Liver (tissue), 3 donors: ENCODE results near the gene NTN5.

ENCODE experiments used
- CTCF ChIP-seq: fragments of 150-350 bp; IDR thresholded peaks from 2 replicates; pipeline ENCODE4 v1.5.1; 2017; ENCODE audit warnings: improper control_type of control experiment, low read depth, low read length; ENCODE audit not compliant: missing input control
- EGR1 ChIP-seq, 2 donors: IDR thresholded peaks; 2 replicates each; pipeline ENCODE4 v1.6.1; 2016 to 2018; ENCODE audit warnings: antibody characterized with exemption in 2 of 2, low read depth in 2 of 2
- GABPA ChIP-seq, 2 donors: IDR thresholded peaks in 1 of 2; conservative IDR thresholded peaks in 1 of 2; 2 replicates each; pipeline ENCODE4 v1.6.1; 2016; ENCODE audit warnings: antibody characterized with exemption in 2 of 2, mild to moderate bottlenecking in 1 of 2, moderate library complexity in 1 of 2
- HNF4A ChIP-seq, 2 donors: conservative IDR thresholded peaks; 2 replicates each; pipeline ENCODE4 v1.6.1; 2016; ENCODE audit warnings: antibody characterized with exemption in 2 of 2, mild to moderate bottlenecking in 2 of 2
- JUND ChIP-seq, 2 donors: IDR thresholded peaks; 2 replicates each; pipeline ENCODE4 v1.6.1; 2016; ENCODE audit warnings: antibody characterized with exemption in 2 of 2
- NR2F2 ChIP-seq: IDR thresholded peaks from 2 replicates; pipeline ENCODE4 v1.6.1; 2016; ENCODE audit warnings: antibody characterized with exemption
- RAD21 ChIP-seq, 2 donors: IDR thresholded peaks; 2 replicates each; pipeline ENCODE4 v1.6.1; 2016; ENCODE audit warnings: antibody characterized with exemption in 2 of 2, mild to moderate bottlenecking in 2 of 2
- SP1 ChIP-seq: IDR thresholded peaks from 2 replicates; pipeline ENCODE4 v1.6.1; 2018; ENCODE audit warnings: antibody characterized with exemption, mild to moderate bottlenecking
- TAF1 ChIP-seq: conservative IDR thresholded peaks from 2 replicates; pipeline ENCODE4 v1.6.1; 2016; ENCODE audit warnings: antibody characterized with exemption, mild to moderate bottlenecking
- YY1 ChIP-seq: IDR thresholded peaks from 2 replicates; pipeline ENCODE4 v1.6.1; 2016; ENCODE audit warnings: antibody characterized with exemption, mild to moderate bottlenecking
- TF ChIP-seq, protein P1 (sequence below): IDR thresholded peaks from 2 replicates; pipeline ENCODE4 v1.6.1; 2016; ENCODE audit warnings: antibody characterized with exemption
- donor health status: healthy.
- donor health status: healthy.

GRCh38 chr19:48651683-48652048 is 21.2 kb downstream of the NTN5 start:
- no peak for TF ChIP-seq CTCF
- TF ChIP-seq TAF1: no peak
- TF ChIP-seq JUND (IDR thresholded peaks at IDR 0.05): no peak
- no peak for TF ChIP-seq RAD21 (IDR thresholded peaks at IDR 0.05)
- no peak for TF ChIP-seq HNF4A (conservative IDR thresholded peaks at IDR 0.05)
- no peak for TF ChIP-seq SP1
- TF ChIP-seq GABPA (IDR thresholded peaks at IDR 0.05 in 1 of 2, conservative IDR thresholded peaks at IDR 0.05 in 1 of 2): no peak
- TF ChIP-seq, protein P1, sequence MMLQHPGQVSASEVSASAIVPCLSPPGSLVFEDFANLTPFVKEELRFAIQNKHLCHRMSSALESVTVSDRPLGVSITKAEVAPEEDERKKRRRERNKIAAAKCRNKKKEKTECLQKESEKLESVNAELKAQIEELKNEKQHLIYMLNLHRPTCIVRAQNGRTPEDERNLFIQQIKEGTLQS: no peak
- no peak for TF ChIP-seq EGR1 (IDR thresholded peaks at IDR 0.05; ENCODE audit: low read depth in 2 of 2)
- TF ChIP-seq YY1: no peak
- TF ChIP-seq NR2F2: no peak
